Measurements from ENCODE around the gene SH3PXD2A. TPM values are rescaled to one million over a fixed set of nuclear protein-coding genes. Genes with fewer than 3 reads are reported as not detected.
A peak's percentile ranks its signal among the peaks of the same experiment; 100 is the strongest.

SH3PXD2A gene
- total RNA-seq, 1 donor from 2014 or later: 56.2 TPM

DNA sequence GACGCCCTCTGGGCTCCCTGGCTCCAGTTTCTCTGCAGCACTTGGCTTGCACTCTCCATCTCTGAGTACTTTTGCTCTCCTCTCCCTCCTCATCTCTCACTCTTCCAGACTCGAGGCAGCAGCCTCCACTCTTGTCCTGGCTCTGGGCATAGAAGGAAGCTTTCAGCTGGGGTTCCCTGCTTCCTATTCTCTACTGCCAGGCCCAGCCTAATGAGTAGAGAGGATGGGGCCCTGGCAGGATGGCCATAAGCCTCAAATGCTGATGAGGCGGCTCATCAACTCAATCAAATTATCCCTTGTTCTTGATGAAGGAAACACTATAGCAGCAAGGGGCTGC is 306.1 kb downstream of the SH3PXD2A start:
- no peaks in the 10 kb centered on the region for H3K9me3 ChIP-seq
- H3K27me3 ChIP-seq: no peaks in the 10 kb centered on the region
- peaks cover 7% of the 10 kb centered on the region for H3K4me1 ChIP-seq
- TF ChIP-seq, protein P1, sequence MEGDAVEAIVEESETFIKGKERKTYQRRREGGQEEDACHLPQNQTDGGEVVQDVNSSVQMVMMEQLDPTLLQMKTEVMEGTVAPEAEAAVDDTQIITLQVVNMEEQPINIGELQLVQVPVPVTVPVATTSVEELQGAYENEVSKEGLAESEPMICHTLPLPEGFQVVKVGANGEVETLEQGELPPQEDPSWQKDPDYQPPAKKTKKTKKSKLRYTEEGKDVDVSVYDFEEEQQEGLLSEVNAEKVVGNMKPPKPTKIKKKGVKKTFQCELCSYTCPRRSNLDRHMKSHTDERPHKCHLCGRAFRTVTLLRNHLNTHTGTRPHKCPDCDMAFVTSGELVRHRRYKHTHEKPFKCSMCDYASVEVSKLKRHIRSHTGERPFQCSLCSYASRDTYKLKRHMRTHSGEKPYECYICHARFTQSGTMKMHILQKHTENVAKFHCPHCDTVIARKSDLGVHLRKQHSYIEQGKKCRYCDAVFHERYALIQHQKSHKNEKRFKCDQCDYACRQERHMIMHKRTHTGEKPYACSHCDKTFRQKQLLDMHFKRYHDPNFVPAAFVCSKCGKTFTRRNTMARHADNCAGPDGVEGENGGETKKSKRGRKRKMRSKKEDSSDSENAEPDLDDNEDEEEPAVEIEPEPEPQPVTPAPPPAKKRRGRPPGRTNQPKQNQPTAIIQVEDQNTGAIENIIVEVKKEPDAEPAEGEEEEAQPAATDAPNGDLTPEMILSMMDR (IDR thresholded peaks at IDR 0.05): no peak
- no peak for TF ChIP-seq POLR2AphosphoS5 (IDR thresholded peaks at IDR 0.05; ENCODE audit: insufficient read depth in 1 of 2, low read depth in 1 of 2)
- TF ChIP-seq POLR2A (IDR thresholded peaks at IDR 0.05): no peak
- DNase-seq (ENCODE audit: extremely low spot score in 2 of 2): no peak
- no peak overlapping the region for H3K4me3 ChIP-seq
- no peaks in the 10 kb centered on the region for H3K36me3 ChIP-seq
- intact Hi-C loops (cut with DNase I): no loop called here
- H3K27ac ChIP-seq: no peak overlapping the region

DNA sequence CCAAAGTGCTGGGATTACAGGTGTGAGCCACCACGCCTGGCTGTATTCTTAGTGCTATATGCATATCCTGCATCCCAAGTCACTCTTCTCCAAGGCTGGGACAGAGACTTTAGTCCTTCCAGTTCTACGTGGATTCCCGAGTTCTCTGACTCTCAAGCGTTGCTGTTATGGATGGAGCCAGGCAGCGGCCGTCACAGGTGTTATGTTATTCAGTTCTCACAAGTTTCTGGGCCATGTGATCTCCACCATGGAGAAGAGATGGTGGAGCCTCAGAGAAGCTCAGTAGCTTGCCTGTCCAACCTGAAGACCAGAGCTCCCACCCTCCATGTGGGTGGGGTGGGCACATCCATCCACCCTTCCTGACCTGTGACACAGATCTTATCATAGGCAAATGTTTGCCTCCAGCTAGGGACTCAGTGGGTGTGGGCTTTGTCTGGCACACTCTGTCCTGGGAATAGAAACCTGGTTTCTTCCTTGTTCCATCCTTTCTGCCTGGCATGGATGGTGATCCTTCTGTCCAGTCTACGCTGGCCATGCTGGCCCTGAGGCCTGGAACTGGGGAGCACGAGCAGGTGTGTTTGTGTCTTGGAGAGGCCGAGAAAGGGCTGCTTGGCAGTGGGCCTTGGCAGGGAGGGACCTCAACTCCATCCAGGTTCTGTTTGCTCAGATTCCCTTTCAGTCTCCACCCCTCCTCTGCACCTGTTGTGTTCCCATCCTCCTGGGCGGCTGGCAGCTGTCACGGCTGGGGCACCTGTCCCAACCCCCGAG is 306.6 kb downstream of the SH3PXD2A start:
- H3K4me1 ChIP-seq: peaks cover 7% of the 10 kb centered on the region
- H3K27ac ChIP-seq: no peak overlapping the region
- no peaks in the 10 kb centered on the region for H3K27me3 ChIP-seq
- peak in 1 of 2 donors; percentile 29 for DNase-seq (ENCODE audit: extremely low spot score in 2 of 2)
- H3K4me3 ChIP-seq: no peak overlapping the region
- TF ChIP-seq, protein P1 (IDR thresholded peaks at IDR 0.05): no peak
- no peak for TF ChIP-seq POLR2A (IDR thresholded peaks at IDR 0.05)
- no peak for TF ChIP-seq POLR2AphosphoS5 (IDR thresholded peaks at IDR 0.05; ENCODE audit: insufficient read depth in 1 of 2, low read depth in 1 of 2)
- H3K36me3 ChIP-seq: no peaks in the 10 kb centered on the region
- intact Hi-C loops (cut with DNase I): no loop called here
- H3K9me3 ChIP-seq: no peaks in the 10 kb centered on the region

DNA sequence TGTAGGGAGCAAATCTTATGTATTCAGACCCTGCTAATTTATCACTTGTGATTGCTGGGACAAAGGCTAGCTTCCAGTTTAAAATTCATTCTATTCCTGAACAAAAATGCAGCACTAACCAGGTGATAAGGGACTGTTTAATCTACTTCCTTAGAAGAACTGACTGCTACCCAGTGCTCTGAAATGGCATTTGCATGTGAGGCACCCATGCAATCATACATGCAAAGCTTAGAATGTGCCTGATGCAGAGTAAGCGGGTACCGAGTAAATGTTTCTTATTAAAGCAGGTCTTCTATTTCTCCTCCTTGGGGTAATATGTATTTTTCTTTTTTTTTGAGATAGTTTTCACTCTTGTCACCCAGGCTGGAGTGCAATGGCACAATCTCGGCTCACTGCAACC is 307.4 kb downstream of the SH3PXD2A start:
- DNase-seq (ENCODE audit: extremely low spot score in 2 of 2): peak in 1 of 2 donors; percentile 20
- TF ChIP-seq POLR2AphosphoS5 (IDR thresholded peaks at IDR 0.05; ENCODE audit: insufficient read depth in 1 of 2, low read depth in 1 of 2) (no peak), POLR2A (IDR thresholded peaks at IDR 0.05) (no peak)
- TF ChIP-seq, protein P1 (IDR thresholded peaks at IDR 0.05): no peak
- Histone ChIP-seq H3K4me3 (no peak overlapping the region), H3K36me3 (no peaks in the 10 kb centered on the region), H3K9me3 (no peaks in the 10 kb centered on the region), H3K4me1 (peaks cover 15% of the 10 kb centered on the region), H3K27me3 (no peaks in the 10 kb centered on the region), H3K27ac (peak overlapping the region; percentile 33)
- intact Hi-C loops (cut with DNase I): no loop called here

DNA sequence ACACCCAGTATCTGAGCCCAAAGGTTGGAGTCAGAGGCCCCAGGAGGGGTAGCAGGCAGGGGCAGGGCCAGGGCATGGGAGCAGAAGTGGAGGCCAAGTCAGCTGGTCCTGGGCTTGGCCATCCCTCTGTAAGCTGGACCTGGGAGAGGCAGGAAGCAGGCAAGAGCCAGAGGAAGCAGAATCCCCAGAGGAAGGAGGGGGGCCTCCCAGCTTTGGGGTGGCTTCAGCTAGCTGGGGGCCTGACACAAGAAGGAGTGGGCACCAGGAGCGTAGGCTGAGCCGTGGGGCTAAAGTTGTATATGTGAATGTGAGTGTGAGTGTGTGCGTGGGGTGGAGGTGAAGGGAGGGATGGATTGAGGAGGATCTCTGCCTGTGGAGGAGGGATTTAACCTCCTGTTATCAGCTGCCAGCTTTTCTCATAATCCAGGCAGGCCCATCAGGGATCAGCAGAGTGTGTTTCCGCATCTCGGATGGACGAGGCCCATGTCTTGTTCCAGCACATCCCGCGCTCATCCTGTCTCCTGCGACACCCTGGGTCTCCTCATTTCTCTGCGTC is 307.9 kb downstream of the SH3PXD2A start:
- intact Hi-C loops (cut with DNase I): no loop called here
- DNase-seq (ENCODE audit: extremely low spot score in 2 of 2): peak; percentile 70 to 94
- peak overlapping the region; percentile 33 for H3K27ac ChIP-seq

More for the DNA sequence above, 307.9 kb downstream of the SH3PXD2A start:
- no peak for TF ChIP-seq POLR2AphosphoS5 (IDR thresholded peaks at IDR 0.05; ENCODE audit: insufficient read depth in 1 of 2, low read depth in 1 of 2)
- TF ChIP-seq POLR2A (IDR thresholded peaks at IDR 0.05): no peak
- TF ChIP-seq, protein P1 (IDR thresholded peaks at IDR 0.05): no peak
- Histone ChIP-seq H3K36me3 (no peaks in the 10 kb centered on the region), H3K4me3 (no peak overlapping the region), H3K9me3 (no peaks in the 10 kb centered on the region), H3K4me1 (peaks cover 19% of the 10 kb centered on the region), H3K27me3 (no peaks in the 10 kb centered on the region)
